Sigmoid colon (tissue), 4 donors: ENCODE data around the gene TRIM25.

ENCODE experiments used
- POLR2A ChIP-seq, 2 donors: fragments of 450-650 bp; IDR thresholded peaks; one replicate each; pipeline ENCODE4 v1.6.1; 2016; ENCODE audit warnings: antibody characterized with exemption in 2 of 2, mild to moderate bottlenecking in 2 of 2, moderate library complexity in 2 of 2
- POLR2AphosphoS5 ChIP-seq, 4 donors: sonication (generic); formaldehyde crosslinking; IDR thresholded peaks; one replicate each; pipeline ENCODE4 v1.6.1; 2017; ENCODE audit warnings: antibody characterized with exemption in 4 of 4
- TF ChIP-seq, protein P1 (sequence below), 4 experiments: fragments of 450-650 bp in 3 of 4; fragments of 200-600 bp in 1 of 4; IDR thresholded peaks; one replicate each; pipeline ENCODE4 v1.5.1; 2016 to 2019; ENCODE audit warnings: antibody characterized with exemption in 4 of 4, mild to moderate bottlenecking in 3 of 4, moderate library complexity in 2 of 4

DNA sequence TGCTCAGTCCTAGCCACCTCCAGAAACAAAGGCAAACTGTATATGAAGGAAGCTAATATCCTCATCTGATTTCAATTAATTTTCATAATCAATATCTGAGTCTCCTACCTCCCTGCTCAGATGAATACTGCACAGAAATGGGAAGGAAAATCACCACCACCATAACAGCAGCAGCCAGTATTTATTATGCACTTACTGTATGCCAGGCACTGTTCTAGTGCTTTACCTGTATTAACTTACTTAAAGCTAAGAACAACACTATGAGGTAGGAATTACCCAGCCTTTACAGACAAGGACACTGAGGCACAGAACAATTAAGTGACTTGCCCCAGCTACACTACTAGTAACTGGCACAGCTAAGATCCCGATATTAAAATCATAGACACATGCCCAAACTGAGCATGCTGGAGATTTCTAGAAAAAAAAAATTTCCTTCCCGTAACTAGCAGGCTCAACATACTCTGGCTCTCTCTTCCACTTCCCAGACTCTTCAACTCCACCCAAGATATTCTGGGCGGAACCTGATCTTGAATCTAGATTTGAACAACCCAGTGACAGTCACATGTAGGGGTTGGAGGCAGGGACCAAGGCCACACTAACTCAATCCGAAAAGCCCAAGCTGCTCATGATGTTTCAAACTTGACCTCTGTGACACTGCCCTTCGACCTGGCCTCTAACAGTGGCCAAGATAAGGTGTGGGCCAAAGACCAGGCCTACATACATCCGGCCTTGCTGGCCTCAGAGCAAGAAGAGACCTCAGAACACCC, 3.9 kb downstream of the TRIM25 start:
- TF ChIP-seq, protein P1, sequence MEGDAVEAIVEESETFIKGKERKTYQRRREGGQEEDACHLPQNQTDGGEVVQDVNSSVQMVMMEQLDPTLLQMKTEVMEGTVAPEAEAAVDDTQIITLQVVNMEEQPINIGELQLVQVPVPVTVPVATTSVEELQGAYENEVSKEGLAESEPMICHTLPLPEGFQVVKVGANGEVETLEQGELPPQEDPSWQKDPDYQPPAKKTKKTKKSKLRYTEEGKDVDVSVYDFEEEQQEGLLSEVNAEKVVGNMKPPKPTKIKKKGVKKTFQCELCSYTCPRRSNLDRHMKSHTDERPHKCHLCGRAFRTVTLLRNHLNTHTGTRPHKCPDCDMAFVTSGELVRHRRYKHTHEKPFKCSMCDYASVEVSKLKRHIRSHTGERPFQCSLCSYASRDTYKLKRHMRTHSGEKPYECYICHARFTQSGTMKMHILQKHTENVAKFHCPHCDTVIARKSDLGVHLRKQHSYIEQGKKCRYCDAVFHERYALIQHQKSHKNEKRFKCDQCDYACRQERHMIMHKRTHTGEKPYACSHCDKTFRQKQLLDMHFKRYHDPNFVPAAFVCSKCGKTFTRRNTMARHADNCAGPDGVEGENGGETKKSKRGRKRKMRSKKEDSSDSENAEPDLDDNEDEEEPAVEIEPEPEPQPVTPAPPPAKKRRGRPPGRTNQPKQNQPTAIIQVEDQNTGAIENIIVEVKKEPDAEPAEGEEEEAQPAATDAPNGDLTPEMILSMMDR (IDR thresholded peaks at IDR 0.05) = no peak
- TF ChIP-seq POLR2AphosphoS5 (IDR thresholded peaks at IDR 0.05) = peak in 2 of 4 donors; percentile 8 to 36
- no peak for TF ChIP-seq POLR2A (IDR thresholded peaks at IDR 0.05)
